LNCaP clone FGC (cell line): ENCODE results near the gene TLR7.

ENCODE experiments used
- DNase-seq: peaks from one replicate; pipeline ENCODE4 v3.0.0-alpha.2; 2011; ENCODE audit warnings: low read depth
- H3K4me3 ChIP-seq: 2 replicates; pipeline ENCODE4 v1.5.1; 2011; ENCODE audit warnings: mild to moderate bottlenecking, low read depth, low read length, control low read depth
- TF ChIP-seq, protein P1 (sequence below): IDR thresholded peaks from 2 replicates; pipeline ENCODE4 v1.5.1; 2012; ENCODE audit warnings: mild to moderate bottlenecking; ENCODE audit not compliant: control insufficient read depth, insufficient read depth; ENCODE audit errors: extremely low read depth

TLR7 gene

DNA sequence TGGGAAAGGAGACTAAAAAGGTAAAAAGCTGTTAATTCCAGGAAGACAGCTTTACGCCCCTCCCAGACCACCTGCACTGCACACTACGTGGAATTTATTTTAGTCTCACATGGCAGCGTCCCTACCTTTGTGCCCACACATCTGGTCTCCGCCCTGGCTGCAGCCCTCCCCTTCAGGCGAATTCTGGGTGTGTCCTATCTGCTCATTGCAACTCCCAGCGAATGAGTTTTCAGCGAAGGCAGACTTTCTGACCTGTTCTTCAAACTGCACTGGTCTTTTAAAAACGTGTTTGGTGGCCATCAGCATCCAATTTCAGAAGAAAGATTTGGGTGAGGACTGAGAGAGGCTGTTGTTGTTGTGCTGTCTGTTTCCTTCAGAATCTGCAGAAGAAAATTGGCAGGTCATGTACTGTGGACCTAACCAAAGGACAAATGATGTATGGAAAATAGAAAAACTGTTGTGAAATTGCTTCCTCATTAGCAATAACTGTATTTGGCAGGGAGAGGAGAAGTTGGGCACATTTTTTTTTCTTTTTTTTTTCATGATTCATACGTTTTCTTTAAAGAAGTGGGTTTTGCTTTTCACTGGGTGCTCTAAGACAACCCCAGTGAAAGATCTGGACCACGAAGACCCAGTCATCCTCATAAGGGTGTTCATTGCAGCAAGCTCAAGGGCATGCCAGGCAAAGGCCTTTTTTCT, 43.7 kb downstream of the TLR7 start:
- no peak overlapping the region for H3K4me3 ChIP-seq
- no peak for DNase-seq
- TF ChIP-seq, protein P1, sequence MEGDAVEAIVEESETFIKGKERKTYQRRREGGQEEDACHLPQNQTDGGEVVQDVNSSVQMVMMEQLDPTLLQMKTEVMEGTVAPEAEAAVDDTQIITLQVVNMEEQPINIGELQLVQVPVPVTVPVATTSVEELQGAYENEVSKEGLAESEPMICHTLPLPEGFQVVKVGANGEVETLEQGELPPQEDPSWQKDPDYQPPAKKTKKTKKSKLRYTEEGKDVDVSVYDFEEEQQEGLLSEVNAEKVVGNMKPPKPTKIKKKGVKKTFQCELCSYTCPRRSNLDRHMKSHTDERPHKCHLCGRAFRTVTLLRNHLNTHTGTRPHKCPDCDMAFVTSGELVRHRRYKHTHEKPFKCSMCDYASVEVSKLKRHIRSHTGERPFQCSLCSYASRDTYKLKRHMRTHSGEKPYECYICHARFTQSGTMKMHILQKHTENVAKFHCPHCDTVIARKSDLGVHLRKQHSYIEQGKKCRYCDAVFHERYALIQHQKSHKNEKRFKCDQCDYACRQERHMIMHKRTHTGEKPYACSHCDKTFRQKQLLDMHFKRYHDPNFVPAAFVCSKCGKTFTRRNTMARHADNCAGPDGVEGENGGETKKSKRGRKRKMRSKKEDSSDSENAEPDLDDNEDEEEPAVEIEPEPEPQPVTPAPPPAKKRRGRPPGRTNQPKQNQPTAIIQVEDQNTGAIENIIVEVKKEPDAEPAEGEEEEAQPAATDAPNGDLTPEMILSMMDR: no peak

DNA sequence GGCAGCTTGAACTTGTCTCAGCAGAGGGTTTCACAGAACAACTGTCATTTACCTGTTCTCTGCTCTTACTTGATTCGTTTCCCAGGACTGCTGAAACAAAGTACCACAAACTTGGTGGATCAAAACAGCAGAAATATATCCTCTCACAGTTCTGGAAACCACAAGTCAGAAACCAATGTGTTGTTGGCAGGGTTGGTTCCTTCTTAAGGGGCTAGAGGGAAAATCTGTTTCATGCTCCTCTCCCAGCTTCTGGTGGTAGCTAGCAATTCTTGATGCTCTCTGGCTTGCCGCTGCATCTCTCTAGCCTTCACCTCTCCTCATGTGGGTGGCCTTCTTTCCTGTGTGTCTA, 44.2 kb downstream of the TLR7 start:
- TF ChIP-seq, protein P1: no peak
- no peak for DNase-seq
- no peak overlapping the region for H3K4me3 ChIP-seq

DNA sequence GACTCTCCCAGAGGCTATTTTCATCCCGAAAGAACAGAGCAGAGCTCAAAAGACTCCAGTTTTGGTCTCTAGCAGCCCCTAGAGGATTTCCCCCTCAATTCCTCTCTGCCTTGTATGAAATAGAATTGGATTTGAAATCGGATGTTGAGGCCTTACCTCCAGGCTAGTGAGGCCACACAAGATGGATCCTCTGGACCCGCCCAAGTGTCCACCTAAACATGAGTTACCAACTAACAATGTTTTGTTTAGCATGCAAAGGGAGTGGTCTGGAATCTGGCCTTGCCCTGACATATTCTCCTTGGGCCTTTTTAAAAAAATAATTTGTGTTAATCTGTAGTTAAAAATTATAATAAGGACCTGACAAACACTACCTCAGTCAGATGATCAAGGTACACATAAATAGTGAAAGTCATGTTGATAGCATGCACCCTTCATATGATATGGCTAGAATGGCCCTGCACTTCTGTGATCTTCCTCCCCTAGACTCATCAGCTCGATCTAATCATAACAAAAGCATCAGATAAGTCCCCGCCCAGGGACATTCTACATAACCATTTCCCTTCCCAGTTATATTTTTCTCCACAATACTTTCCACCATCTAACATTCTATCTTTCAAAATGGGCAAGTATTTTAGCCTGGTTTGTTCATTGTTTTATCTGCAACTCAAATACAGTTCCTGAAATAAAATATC, 46.1 kb downstream of the TLR7 start:
- DNase-seq: no peak
- TF ChIP-seq, protein P1: no peak

DNA sequence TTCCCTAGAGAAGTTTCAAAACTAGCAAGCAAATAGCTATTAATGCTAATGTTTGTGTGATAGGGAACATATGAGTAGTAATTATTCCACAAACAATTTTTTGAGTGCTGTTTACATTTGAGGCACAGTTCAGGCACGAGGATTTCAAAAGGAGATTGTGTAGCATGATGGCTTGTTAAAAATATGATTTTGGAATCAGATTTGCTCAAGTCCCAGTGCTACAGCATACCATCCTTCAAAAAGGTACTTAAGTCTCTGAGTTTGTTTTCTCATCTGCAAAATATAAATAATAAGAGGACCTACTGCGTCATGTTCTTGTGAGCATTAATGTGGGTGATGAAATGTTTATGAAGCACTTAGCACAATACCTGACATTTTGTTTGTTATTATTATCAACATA, 50.9 kb downstream of the TLR7 start:
- TF ChIP-seq, protein P1: no peak
- no peak overlapping the region for H3K4me3 ChIP-seq
- no peak for DNase-seq

More for the DNA sequence above, 46.1 kb downstream of the TLR7 start:
- no peak overlapping the region for H3K4me3 ChIP-seq

DNA sequence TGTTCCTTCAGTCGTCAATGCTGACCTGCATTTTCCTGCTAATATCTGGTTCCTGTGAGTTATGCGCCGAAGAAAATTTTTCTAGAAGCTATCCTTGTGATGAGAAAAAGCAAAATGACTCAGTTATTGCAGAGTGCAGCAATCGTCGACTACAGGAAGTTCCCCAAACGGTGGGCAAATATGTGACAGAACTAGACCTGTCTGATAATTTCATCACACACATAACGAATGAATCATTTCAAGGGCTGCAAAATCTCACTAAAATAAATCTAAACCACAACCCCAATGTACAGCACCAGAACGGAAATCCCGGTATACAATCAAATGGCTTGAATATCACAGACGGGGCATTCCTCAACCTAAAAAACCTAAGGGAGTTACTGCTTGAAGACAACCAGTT, 52.2 kb downstream of the TLR7 start:
- TF ChIP-seq, protein P1: no peak
- H3K4me3 ChIP-seq: no peak overlapping the region

DNA sequence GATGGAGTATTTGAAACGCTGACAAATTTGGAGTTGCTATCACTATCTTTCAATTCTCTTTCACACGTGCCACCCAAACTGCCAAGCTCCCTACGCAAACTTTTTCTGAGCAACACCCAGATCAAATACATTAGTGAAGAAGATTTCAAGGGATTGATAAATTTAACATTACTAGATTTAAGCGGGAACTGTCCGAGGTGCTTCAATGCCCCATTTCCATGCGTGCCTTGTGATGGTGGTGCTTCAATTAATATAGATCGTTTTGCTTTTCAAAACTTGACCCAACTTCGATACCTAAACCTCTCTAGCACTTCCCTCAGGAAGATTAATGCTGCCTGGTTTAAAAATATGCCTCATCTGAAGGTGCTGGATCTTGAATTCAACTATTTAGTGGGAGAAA, 52.7 kb downstream of the TLR7 start:
- no peak overlapping the region for H3K4me3 ChIP-seq
- no peak for DNase-seq
- TF ChIP-seq, protein P1: no peak

More for the DNA sequence above, 52.2 kb downstream of the TLR7 start:
- no peak for DNase-seq

DNA sequence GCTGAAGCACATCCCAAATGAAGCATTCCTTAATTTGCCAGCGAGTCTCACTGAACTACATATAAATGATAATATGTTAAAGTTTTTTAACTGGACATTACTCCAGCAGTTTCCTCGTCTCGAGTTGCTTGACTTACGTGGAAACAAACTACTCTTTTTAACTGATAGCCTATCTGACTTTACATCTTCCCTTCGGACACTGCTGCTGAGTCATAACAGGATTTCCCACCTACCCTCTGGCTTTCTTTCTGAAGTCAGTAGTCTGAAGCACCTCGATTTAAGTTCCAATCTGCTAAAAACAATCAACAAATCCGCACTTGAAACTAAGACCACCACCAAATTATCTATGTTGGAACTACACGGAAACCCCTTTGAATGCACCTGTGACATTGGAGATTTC, 54.1 kb downstream of the TLR7 start:
- H3K4me3 ChIP-seq: no peak overlapping the region
- TF ChIP-seq, protein P1: no peak
- DNase-seq: no peak
